H1 (cell line): ENCODE data around the gene F5. TPM values are rescaled to one million over a fixed set of nuclear protein-coding genes. Genes with fewer than 3 reads are reported as not detected.

Experiments
- JUND ChIP-seq: IDR thresholded peaks from 2 replicates; pipeline ENCODE4 v1.6.1; 2011; ENCODE audit warnings: mild to moderate bottlenecking, improper control_type of control experiment, low read length
- POU5F1 ChIP-seq: IDR thresholded peaks from 2 replicates; pipeline ENCODE4 v1.6.1; 2011; ENCODE audit warnings: low read depth, mild to moderate bottlenecking, low read length, moderate library complexity
- YY1 ChIP-seq: IDR thresholded peaks from 2 replicates; pipeline ENCODE4 v1.6.1; 2011; ENCODE audit warnings: low read depth, mild to moderate bottlenecking, low read length
- polyA plus RNA-seq, 7 experiments: library from polyadenylated mRNA; depleted of rRNA in 3 of 7; stranded (reverse) in 5 of 7; unstranded in 2 of 7; fragments of >200 nt in 5 of 7; fragments of 200-250 nt in 2 of 7; gene quantifications; 1 replicate in 5 of 7; 2 replicates in 1 of 7; 4 replicates in 1 of 7; pipeline versions ENCODE4 v1.2.1 to v1.2.3, GENCODE V29; 2011 to 2013; ENCODE audit warnings: missing spikeins in 2 of 7, mixed read lengths in 2 of 7
- total RNA-seq: library from RNA; stranded (reverse); fragmentation: NEBNext Ultra II Directional; extraction: Animal tissue kit (Norgen Biotek cat#: 25700); gene quantifications from 2 replicates; pipeline ENCODE4 v1.2.1, GENCODE V29; 2021

The F5 gene
- total and polyA plus RNA-seq, 2 of the 8 experiments (the other 6 are each of a cell fraction or from before 2014, with no cell fraction given): 0.04 to 0.06 TPM

DNA sequence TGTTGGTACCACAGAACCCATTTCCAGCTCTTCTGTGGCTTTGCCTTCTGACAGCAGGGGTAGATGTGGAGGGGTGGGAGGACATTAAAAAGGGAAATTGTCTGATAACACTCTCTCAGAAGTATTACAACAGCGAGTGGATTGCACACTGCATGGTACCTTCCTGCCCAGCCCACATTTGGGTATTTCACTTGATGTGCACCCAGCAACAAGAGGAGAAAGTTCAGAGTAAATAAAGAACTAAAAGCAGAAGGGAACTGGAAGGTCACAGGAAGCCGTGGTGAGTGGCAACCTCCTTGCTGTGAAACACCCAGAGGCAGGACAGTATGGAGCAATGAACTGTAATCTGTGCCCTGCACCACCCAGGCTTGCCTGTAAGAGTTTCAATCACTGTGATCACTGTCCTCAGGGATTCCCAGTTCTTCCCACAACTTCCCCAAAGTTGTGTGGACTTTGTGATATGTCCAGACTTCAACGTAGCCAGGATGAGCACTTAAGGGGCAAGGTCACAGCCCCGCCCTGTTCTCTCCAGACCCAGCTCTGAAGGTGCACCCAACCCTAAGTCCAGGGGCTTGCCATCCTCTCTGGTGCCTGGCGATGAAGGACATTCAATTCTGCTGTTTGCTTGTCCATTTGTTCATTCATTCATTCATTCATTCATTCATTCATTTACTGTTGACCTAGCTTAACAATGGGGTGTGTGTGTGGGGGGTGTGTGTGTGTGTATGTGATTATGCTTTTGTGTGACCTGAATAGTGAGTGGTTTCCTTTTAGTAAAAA lies 18.7 kb upstream of the F5 start (continued):
- no peak for TF ChIP-seq POU5F1
- TF ChIP-seq YY1: no peak
- TF ChIP-seq JUND: no peak
